GM23248 (cell line): ENCODE measurements around the gene DHX58. TPM values are rescaled to one million over a fixed set of nuclear protein-coding genes. Genes with fewer than 3 reads are reported as not detected.
A peak's percentile ranks its signal among the peaks of the same experiment; 100 is the strongest.

Source experiments
- DNase-seq: peaks from one replicate; pipeline ENCODE4 v3.0.0-alpha.2; 2015
- H2AFZ ChIP-seq: fragments of 200-600 bp; sonication (generic); 2 replicates; pipeline ENCODE4 v1.6.1; 2016; ENCODE audit warnings: antibody characterized with exemption
- H3F3A ChIP-seq: fragments of 200-600 bp; sonication (generic); 2 replicates; pipeline ENCODE4 v1.6.1; 2016; ENCODE audit warnings: mild to moderate bottlenecking, antibody characterized with exemption, mixed run types; ENCODE audit not compliant: insufficient read depth
- H3K27ac ChIP-seq: fragments of 200-600 bp; sonication (generic); 2 replicates; pipeline ENCODE4 v1.5.1; 2016; ENCODE audit warnings: mild to moderate bottlenecking
- H3K27me3 ChIP-seq: fragments of 200-600 bp; sonication (generic); replicated peaks from 2 replicates; pipeline ENCODE4 v1.6.1; 2016; ENCODE audit warnings: mild to moderate bottlenecking; ENCODE audit not compliant: insufficient read depth
- H3K36me3 ChIP-seq: fragments of 200-600 bp; sonication (generic); 2 replicates; pipeline ENCODE4 v1.6.1; 2016; ENCODE audit warnings: low read depth, mild to moderate bottlenecking
- H3K4me1 ChIP-seq: fragments of 200-600 bp; sonication (generic); 2 replicates; pipeline ENCODE4 v1.6.1; 2016; ENCODE audit warnings: mild to moderate bottlenecking; ENCODE audit not compliant: insufficient read depth
- H3K4me2 ChIP-seq: fragments of 200-600 bp; sonication (generic); one replicate; pipeline ENCODE4 v1.6.1; 2016; ENCODE audit warnings: mild to moderate bottlenecking; ENCODE audit not compliant: unreplicated experiment
- H3K4me3 ChIP-seq: fragments of 200-600 bp; sonication (generic); 2 replicates; pipeline ENCODE4 v1.5.1; 2016; ENCODE audit warnings: mild to moderate bottlenecking
- H3K79me2 ChIP-seq: fragments of 200-600 bp; sonication (generic); 2 replicates; pipeline ENCODE4 v1.6.1; 2016; ENCODE audit warnings: mild to moderate bottlenecking; ENCODE audit not compliant: insufficient read depth
- H3K9ac ChIP-seq: fragments of 200-600 bp; sonication (generic); 2 replicates; pipeline ENCODE4 v1.6.1; 2016; ENCODE audit warnings: mild to moderate bottlenecking
- H3K9me2 ChIP-seq: fragments of 200-600 bp; sonication (generic); 2 replicates; pipeline ENCODE4 v1.6.1; 2016; ENCODE audit warnings: mixed run types, mild to moderate bottlenecking, moderate library complexity; ENCODE audit not compliant: insufficient read depth
- H3K9me3 ChIP-seq: fragments of 200-600 bp; sonication (generic); one replicate; pipeline ENCODE4 v1.6.1; 2017; ENCODE audit warnings: low read depth
- H4K20me1 ChIP-seq: fragments of 200-600 bp; sonication (generic); 2 replicates; pipeline ENCODE4 v1.6.0; 2016; ENCODE audit not compliant: insufficient read depth
- EZH2 ChIP-seq: fragments of 200-600 bp; sonication (generic); IDR thresholded peaks from 2 replicates; pipeline ENCODE4 v1.6.1; 2018; ENCODE audit warnings: antibody characterized with exemption, mild to moderate bottlenecking; ENCODE audit not compliant: insufficient read depth, poor library complexity, severe bottlenecking
- EZH2phosphoT487 ChIP-seq: fragments of 200-600 bp; sonication (generic); IDR thresholded peaks from 2 replicates; pipeline ENCODE4 v1.6.1; 2018; ENCODE audit warnings: antibody characterized with exemption, moderate library complexity, mild to moderate bottlenecking, low read depth; ENCODE audit not compliant: insufficient read depth
- WGBS, 2 experiments: methylation state at CpG; one replicate each; pipeline ENCODE4 v1.1.6; 2015 to 2017; ENCODE audit warnings: low lambda C conversion rate in 2 of 2, low coverage in 1 of 2; ENCODE audit errors: missing lambda C conversion rate in 2 of 2; 5-methylcytosine and 5-hydroxymethylcytosine counted together
- in situ Hi-C: fragments of 300-500 bp; cut with MboI; formaldehyde crosslinking; loops from 2 replicates; pipeline ENCODE4 v1.15.0; 2020
- polyA plus RNA-seq: library from polyadenylated mRNA; unstranded; fragments of >200 nt; fragmentation: Nextera tagmentation; extraction: Ambion mirVana; gene quantifications from 2 replicates; pipeline ENCODE4 v1.2.1, GENCODE V29; 2016
- total RNA-seq: library from RNA; depleted of rRNA; stranded (reverse); fragments of >200 nt; shearing (Covaris generic); gene quantifications from 2 replicates; pipeline ENCODE4 v1.2.3, GENCODE V29; 2014

DHX58 gene
- total and polyA plus RNA-seq, 2 experiments from 2014 or later = 2.0 to 2.5 TPM

DNA sequence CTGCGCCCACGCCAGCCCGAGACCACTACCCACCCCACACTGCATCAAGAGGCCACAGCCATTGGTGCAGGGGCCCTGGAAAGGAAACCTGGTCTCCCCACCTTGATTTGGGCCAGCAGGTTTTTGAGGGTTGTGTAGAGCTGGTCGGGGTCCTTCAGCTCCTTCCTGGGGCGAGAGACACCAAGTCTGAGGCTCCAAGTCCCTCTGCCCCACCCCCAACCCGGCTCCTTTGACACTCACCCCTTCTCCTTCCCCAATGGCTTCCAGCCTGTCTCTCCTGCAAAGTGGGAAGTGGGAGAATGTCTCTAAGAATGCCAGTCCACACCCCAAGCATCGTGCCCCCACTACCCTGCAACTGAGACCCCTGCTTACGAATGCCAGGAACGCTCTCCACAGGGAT, 1.6 kb upstream of the DHX58 start:
- Histone ChIP-seq H3K36me3 (no peaks in the 10 kb centered on the region), H3K9ac (no peak overlapping the region), H4K20me1 (no peaks in the 10 kb centered on the region), H3K4me1 (peaks cover 10% of the 10 kb centered on the region), H3K9me2 (no peaks in the 10 kb centered on the region), H3F3A (no peaks in the 10 kb centered on the region), H3K9me3 (no peaks in the 10 kb centered on the region), H2AFZ (no peak overlapping the region), H3K4me3 (no peak overlapping the region), H3K79me2 (no peaks in the 10 kb centered on the region), H3K27ac (no peak overlapping the region), H3K27me3 (no peaks in the 10 kb centered on the region), H3K4me2 (no peak overlapping the region)
- 82 to 87% methylated on average over 9 of the region's 9 CpGs for whole genome bisulfite sequencing, 2 experiments
- TF ChIP-seq EZH2phosphoT487 = no peak
- no peak for TF ChIP-seq EZH2
- no peak for DNase-seq
- in situ Hi-C loops = loop anchor here (10.0 kb wide), 1 partner anchor 149 kb away; the partner anchor contains the start of gene CNP

DNA sequence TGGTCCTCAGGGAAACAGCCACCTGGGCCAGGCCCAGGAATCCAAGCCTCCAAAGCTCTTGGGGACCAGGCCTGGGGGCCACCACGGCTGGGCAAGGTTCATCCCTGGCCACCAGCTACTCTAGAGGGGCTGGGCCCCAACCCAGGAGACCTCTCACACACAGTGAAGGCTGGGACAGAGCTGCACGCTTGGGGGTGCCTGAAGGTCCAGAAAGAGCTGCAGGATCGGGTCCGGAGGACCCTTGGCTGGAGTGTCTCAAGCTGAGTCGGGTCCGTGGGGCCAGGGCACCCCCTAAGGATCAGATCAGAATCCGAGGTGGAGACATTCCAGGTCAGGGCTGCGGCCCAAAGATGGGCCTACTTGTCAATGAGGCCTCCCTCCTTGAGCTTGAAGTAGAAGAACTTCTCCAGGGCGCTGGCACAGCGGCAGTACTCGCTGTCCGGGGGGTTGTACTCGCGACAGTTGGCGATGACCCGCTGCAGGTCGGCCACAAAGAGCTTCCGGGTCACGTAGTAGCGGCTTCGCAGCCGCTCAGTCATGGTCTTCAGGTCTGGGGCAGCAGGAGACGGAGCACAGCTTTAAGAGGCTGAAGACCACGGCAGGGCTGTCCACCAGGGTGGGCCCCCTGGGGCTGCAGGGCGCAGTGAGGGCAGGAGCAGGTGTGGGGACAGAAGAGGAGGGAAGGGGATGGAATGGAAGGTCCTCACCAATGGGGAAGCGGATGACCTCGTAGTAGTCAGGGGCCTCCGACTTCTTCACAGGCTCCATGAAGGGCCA, 967 bp upstream of the DHX58 start:
- Histone ChIP-seq H3K9me2 (no peaks in the 10 kb centered on the region), H3K4me3 (no peak overlapping the region), H3K27ac (peak overlapping the region; percentile 71; the same call in 1 of the 2 replicates), H3K36me3 (no peaks in the 10 kb centered on the region), H3K27me3 (no peaks in the 10 kb centered on the region), H3K9me3 (no peaks in the 10 kb centered on the region), H3K4me2 (peak overlapping the region; percentile 93), H2AFZ (no peak overlapping the region), H4K20me1 (no peaks in the 10 kb centered on the region), H3F3A (no peaks in the 10 kb centered on the region), H3K79me2 (no peaks in the 10 kb centered on the region), H3K9ac (peak overlapping the region; percentile 79), H3K4me1 (peaks cover 10% of the 10 kb centered on the region)
- no peak for DNase-seq
- TF ChIP-seq EZH2phosphoT487 (no peak), EZH2 (no peak)
- 86 to 89% methylated on average over 28 of the region's 28 CpGs for WGBS, 2 experiments
- in situ Hi-C loops = loop anchor here (10.0 kb wide), 1 partner anchor 149 kb away; the partner anchor contains the start of gene CNP

DNA sequence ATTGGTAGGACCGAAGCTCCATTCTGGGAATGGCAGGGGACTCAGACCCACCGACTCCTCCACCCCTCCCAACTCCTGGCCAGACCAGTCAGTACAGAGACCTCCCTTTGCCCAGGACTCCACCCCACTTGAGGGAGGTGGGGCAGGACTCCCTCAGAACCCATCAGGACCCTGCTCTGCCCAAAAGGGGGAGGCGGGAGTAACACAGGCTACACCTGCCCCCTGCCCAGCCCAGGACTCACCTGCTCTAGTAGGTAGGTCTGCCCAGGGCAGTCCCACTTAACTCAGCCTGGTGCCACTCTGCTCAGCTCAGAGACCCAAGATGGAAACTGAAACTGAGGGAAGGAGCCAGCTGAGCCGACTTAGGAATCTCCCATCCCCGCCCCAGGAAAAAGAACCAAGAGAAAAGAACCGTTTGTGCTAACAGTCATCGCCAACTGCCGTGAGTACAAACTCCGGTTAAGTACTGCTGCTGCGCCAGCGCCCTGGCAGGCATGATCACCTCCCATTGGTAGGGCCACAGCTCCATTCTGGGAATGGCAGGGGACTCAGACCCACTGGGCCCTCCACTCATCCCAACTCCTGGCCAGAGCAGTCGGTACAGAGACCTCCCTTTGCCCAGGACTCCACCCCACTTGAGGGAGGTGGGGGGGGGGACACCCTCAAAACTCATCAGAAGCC, 503 bp downstream of the DHX58 start:
- H3K79me2 ChIP-seq = no peaks in the 10 kb centered on the region
- H3K4me1 ChIP-seq = peaks cover 10% of the 10 kb centered on the region
- no peaks in the 10 kb centered on the region for H4K20me1 ChIP-seq
- H3K36me3 ChIP-seq = no peaks in the 10 kb centered on the region
- H3F3A ChIP-seq = no peaks in the 10 kb centered on the region
- in situ Hi-C loops = loop anchor here (10.0 kb wide), 1 partner anchor 147 kb away; the partner anchor contains the start of gene CNP
- peak overlapping the region; percentile 73 for H3K4me3 ChIP-seq
- peak; percentile 88 for DNase-seq
- WGBS, 2 experiments = 8% methylated on average over 12 of the region's 12 CpGs
- no peaks in the 10 kb centered on the region for H3K27me3 ChIP-seq
- H3K9me3 ChIP-seq = no peaks in the 10 kb centered on the region
- H3K4me2 ChIP-seq = peak overlapping the region; percentile 93
- H3K27ac ChIP-seq = peak overlapping the region; percentile 71
- H2AFZ ChIP-seq = peak overlapping the region; percentile 79
- peak overlapping the region; percentile 79 for H3K9ac ChIP-seq
- no peaks in the 10 kb centered on the region for H3K9me2 ChIP-seq
- TF ChIP-seq EZH2phosphoT487 (no peak), EZH2 (no peak)

DNA sequence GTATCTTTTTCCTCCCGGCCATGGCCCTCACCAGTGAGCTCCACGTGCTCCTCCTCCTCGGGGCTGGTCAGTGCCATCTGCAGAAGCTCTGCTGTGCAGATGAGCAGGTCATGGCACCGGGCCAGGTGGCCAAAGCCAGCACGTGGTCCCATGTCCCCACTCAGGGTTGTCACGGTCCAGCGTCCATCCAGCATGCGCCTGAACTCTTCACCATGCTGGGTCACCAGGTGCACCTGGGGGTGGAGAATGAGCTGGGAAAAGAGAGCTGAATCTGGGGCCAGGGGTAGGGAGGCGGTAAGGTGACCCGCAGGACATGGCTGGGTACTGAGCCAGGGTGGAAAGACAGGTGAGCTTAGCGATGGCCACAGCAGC, 1.3 kb downstream of the DHX58 start:
- H3K79me2 ChIP-seq = no peaks in the 10 kb centered on the region
- H3K9me3 ChIP-seq = no peaks in the 10 kb centered on the region
- H3K36me3 ChIP-seq = no peaks in the 10 kb centered on the region
- H3K4me1 ChIP-seq = peaks cover 10% of the 10 kb centered on the region
- no peak overlapping the region for H3K9ac ChIP-seq
- DNase-seq = no peak
- no peaks in the 10 kb centered on the region for H3F3A ChIP-seq
- H3K27me3 ChIP-seq = no peaks in the 10 kb centered on the region
- H3K9me2 ChIP-seq = no peaks in the 10 kb centered on the region
- no peak overlapping the region for H2AFZ ChIP-seq
- H3K4me3 ChIP-seq = no peak overlapping the region
- no peak for TF ChIP-seq EZH2phosphoT487
- TF ChIP-seq EZH2 = no peak
- H3K4me2 ChIP-seq = no peak overlapping the region
- in situ Hi-C loops = loop anchor here (10.0 kb wide), 1 partner anchor 146 kb away; the partner anchor contains the start of gene CNP
- no peak overlapping the region for H3K27ac ChIP-seq
- WGBS, 2 experiments = 64 to 66% methylated on average over 11 of the region's 11 CpGs
- no peaks in the 10 kb centered on the region for H4K20me1 ChIP-seq
